ENCODE measurements around the gene ATIC.
A peak's percentile ranks its signal among the peaks of the same experiment; 100 is the strongest.
"Not testable (repeated sequence)": the region's sequence is repeated elsewhere in the genome, so short reads cannot be mapped to it uniquely, and the experiment has no call there.

ATIC gene

DNA sequence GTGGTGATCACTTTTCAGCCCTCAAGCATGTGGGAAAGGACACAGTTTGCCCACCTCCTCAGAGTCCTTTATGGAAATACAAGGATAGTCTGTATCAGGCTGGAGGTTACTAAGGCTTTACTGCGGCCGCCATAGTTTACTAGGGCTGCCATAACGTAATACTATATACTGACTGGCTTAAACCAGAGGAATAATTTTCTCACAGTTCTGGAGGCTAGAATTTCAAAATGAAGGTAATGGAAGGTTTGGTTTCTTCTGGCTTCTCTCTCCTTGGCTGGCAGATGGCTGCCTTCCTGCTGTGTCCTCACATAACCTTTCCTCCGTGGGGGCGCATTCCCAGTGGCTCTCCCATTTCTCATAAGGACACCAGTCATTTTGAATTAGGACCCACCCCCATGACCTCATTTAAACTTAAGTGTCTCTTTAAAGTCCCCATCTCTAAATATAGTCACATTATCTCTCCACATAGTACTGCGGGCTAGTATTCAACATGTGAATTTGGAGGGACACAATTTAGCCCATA, 12.5 kb upstream of the ATIC start:
- no peak for TF ChIP-seq EZH2 (IDR thresholded peaks at IDR 0.05)
- TF ChIP-seq POLR2AphosphoS5 (IDR thresholded peaks at IDR 0.05; ENCODE audit: borderline replicate concordance, low read depth, low read length) = no peak
- TF ChIP-seq FOXP2 (optimal IDR thresholded peaks at IDR 0.05; ENCODE audit: control extremely low read depth, extremely low read length, insufficient read depth) = no peak
- Histone ChIP-seq H3K36me3 (ENCODE audit: insufficient read depth, low read length) (no peaks in the 10 kb centered on the region), H3K9me3 (ENCODE audit: low read depth, low read length) (no peaks in the 10 kb centered on the region), H3K9ac (ENCODE audit: insufficient read length) (no peak overlapping the region), H3K27ac (no peak overlapping the region), H3K4me3 (no peak overlapping the region)
- DNase-seq (ENCODE audit: low read depth, low spot score) = no peak

GRCh38 chr2:215301994-215302393, 9.9 kb upstream of the ATIC start:
- no peak for DNase-seq (ENCODE audit: low read depth, low spot score)
- TF ChIP-seq EZH2 (IDR thresholded peaks at IDR 0.05) (no peak), FOXP2 (optimal IDR thresholded peaks at IDR 0.05; ENCODE audit: control extremely low read depth, extremely low read length, insufficient read depth) (no peak), POLR2AphosphoS5 (IDR thresholded peaks at IDR 0.05; ENCODE audit: borderline replicate concordance, low read depth, low read length) (no peak)
- no peaks in the 10 kb centered on the region for H3K36me3 ChIP-seq (ENCODE audit: insufficient read depth, low read length)
- no peak overlapping the region for H3K4me3 ChIP-seq
- no peaks in the 10 kb centered on the region for H3K9me3 ChIP-seq (ENCODE audit: low read depth, low read length)
- no peak overlapping the region for H3K9ac ChIP-seq (ENCODE audit: insufficient read length)
- H3K27ac ChIP-seq = no peak overlapping the region

GRCh38 chr2:215311259-215311624, 617 bp upstream of the ATIC start:
- not testable (repeated sequence) for H3K9me3 ChIP-seq (ENCODE audit: low read depth, low read length); DNase-seq (ENCODE audit: low read depth, low spot score)
- H3K9ac ChIP-seq (ENCODE audit: insufficient read length) = peak overlapping the region; percentile 93
- peak overlapping the region; percentile 94 for H3K4me3 ChIP-seq
- peak overlapping the region; percentile 85 for H3K27ac ChIP-seq
- peaks cover 35% of the 10 kb centered on the region for H3K36me3 ChIP-seq (ENCODE audit: insufficient read depth, low read length)

DNA sequence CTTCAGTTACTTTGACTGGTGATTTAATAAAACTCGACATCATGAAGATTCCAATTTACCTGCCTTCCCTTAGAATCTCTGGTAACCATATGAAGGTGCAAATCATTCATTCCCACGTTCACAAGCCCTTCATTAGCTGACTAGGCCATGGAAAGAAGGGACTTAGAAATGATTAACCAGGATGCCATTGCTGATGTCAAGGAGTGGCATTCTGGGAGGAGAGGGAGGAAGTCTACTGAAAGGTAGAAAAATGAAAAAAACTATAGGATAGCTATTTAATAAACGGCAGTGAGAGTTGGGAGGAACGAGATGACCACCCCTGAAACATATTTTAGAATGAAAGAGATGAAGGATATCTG, 1.4 kb downstream of the ATIC start:
- Histone ChIP-seq H3K4me3 (peak overlapping the region; percentile 94), H3K27ac (no peak overlapping the region), H3K36me3 (ENCODE audit: insufficient read depth, low read length) (peaks cover 55% of the 10 kb centered on the region), H3K9me3 (ENCODE audit: low read depth, low read length) (no peaks in the 10 kb centered on the region), H3K9ac (ENCODE audit: insufficient read length) (peak overlapping the region; percentile 41)
- DNase-seq (ENCODE audit: low read depth, low spot score) = no peak
- TF ChIP-seq POLR2AphosphoS5 (IDR thresholded peaks at IDR 0.05; ENCODE audit: borderline replicate concordance, low read depth, low read length) = no peak; the same call in 1 of the 2 replicates
- no peak for TF ChIP-seq FOXP2 (optimal IDR thresholded peaks at IDR 0.05; ENCODE audit: control extremely low read depth, extremely low read length, insufficient read depth)
- TF ChIP-seq EZH2 (IDR thresholded peaks at IDR 0.05) = no peak

GRCh38 chr2:215314896-215315295, 3.0 kb downstream of the ATIC start:
- H3K27ac ChIP-seq = no peak overlapping the region
- no peak overlapping the region for H3K4me3 ChIP-seq
- H3K36me3 ChIP-seq (ENCODE audit: insufficient read depth, low read length) = peaks cover 71% of the 10 kb centered on the region
- DNase-seq (ENCODE audit: low read depth, low spot score) = no peak
- H3K9ac ChIP-seq (ENCODE audit: insufficient read length) = no peak overlapping the region
- no peak for TF ChIP-seq EZH2 (IDR thresholded peaks at IDR 0.05)
- no peak for TF ChIP-seq FOXP2 (optimal IDR thresholded peaks at IDR 0.05; ENCODE audit: control extremely low read depth, extremely low read length, insufficient read depth)
- no peak for TF ChIP-seq POLR2AphosphoS5 (IDR thresholded peaks at IDR 0.05; ENCODE audit: borderline replicate concordance, low read depth, low read length)
- 0 out of 2 replicates have a peak, but pooled peaks cover 2% of the 10 kb centered on the region for H3K9me3 ChIP-seq (ENCODE audit: low read depth, low read length)

DNA sequence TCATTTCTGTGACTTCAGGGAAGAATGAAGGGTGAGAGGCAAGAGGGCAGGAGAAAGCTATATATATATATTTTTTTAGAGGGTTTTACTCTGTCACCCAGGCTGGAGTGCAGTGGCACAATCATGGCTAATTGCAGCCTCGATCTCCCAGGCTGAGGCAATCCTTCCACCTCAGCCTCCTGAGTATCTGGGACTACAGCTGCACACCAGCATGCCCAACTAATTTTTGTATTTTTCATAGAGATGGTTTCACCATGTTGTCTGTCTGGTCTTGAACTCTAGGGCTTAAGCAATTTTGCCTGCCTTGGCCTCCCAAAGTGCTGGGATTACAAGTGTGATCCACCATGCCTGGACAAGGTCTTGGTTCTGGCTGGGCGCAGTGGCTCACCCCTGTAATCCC, 3.4 kb downstream of the ATIC start:
- Histone ChIP-seq H3K4me3 (no peak overlapping the region), H3K9ac (ENCODE audit: insufficient read length) (no peak overlapping the region), H3K36me3 (ENCODE audit: insufficient read depth, low read length) (peaks cover 75% of the 10 kb centered on the region), H3K9me3 (ENCODE audit: low read depth, low read length) (0 out of 2 replicates have a peak, but pooled peaks cover 2% of the 10 kb centered on the region), H3K27ac (no peak overlapping the region)
- TF ChIP-seq EZH2 (IDR thresholded peaks at IDR 0.05) (no peak), POLR2AphosphoS5 (IDR thresholded peaks at IDR 0.05; ENCODE audit: borderline replicate concordance, low read depth, low read length) (no peak), FOXP2 (optimal IDR thresholded peaks at IDR 0.05; ENCODE audit: control extremely low read depth, extremely low read length, insufficient read depth) (no peak)
- no peak for DNase-seq (ENCODE audit: low read depth, low spot score)

GRCh38 chr2:215316336-215316735, 4.5 kb downstream of the ATIC start:
- 0 out of 2 replicates have a peak, but pooled peaks cover 2% of the 10 kb centered on the region for H3K9me3 ChIP-seq (ENCODE audit: low read depth, low read length)
- TF ChIP-seq POLR2AphosphoS5 (IDR thresholded peaks at IDR 0.05; ENCODE audit: borderline replicate concordance, low read depth, low read length) (no peak), FOXP2 (optimal IDR thresholded peaks at IDR 0.05; ENCODE audit: control extremely low read depth, extremely low read length, insufficient read depth) (no peak), EZH2 (IDR thresholded peaks at IDR 0.05) (no peak)
- no peak overlapping the region for H3K27ac ChIP-seq
- H3K4me3 ChIP-seq = no peak overlapping the region
- no peak for DNase-seq (ENCODE audit: low read depth, low spot score)
- no peak overlapping the region for H3K9ac ChIP-seq (ENCODE audit: insufficient read length)
- peaks cover 86% of the 10 kb centered on the region for H3K36me3 ChIP-seq (ENCODE audit: insufficient read depth, low read length)

DNA sequence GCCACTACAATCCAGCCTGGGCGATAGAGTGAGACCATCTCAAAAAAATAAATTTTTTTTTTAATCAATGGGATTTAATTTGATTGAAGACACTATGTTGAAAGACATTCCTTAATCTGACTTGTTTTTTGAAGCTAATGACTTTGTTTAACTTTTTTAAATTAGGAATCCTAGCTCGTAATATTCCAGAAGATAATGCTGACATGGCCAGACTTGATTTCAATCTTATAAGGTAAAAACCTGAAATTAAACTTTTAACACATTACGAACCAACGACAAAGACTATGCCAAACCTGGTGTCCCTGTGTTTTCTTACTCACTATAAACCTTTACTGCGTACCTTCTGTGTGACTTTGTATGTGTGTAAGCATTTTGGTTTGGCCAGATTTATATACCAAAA, 7.6 kb downstream of the ATIC start:
- no peak overlapping the region for H3K9ac ChIP-seq (ENCODE audit: insufficient read length)
- H3K4me3 ChIP-seq = no peak overlapping the region
- 0 out of 2 replicates have a peak, but pooled peaks cover 2% of the 10 kb centered on the region for H3K9me3 ChIP-seq (ENCODE audit: low read depth, low read length)
- H3K36me3 ChIP-seq (ENCODE audit: insufficient read depth, low read length) = peaks cover 97% of the 10 kb centered on the region
- TF ChIP-seq POLR2AphosphoS5 (IDR thresholded peaks at IDR 0.05; ENCODE audit: borderline replicate concordance, low read depth, low read length) (no peak), FOXP2 (optimal IDR thresholded peaks at IDR 0.05; ENCODE audit: control extremely low read depth, extremely low read length, insufficient read depth) (no peak), EZH2 (IDR thresholded peaks at IDR 0.05) (no peak)
- DNase-seq (ENCODE audit: low read depth, low spot score) = no peak
- no peak overlapping the region; the same call in 1 of the 2 replicates for H3K27ac ChIP-seq

DNA sequence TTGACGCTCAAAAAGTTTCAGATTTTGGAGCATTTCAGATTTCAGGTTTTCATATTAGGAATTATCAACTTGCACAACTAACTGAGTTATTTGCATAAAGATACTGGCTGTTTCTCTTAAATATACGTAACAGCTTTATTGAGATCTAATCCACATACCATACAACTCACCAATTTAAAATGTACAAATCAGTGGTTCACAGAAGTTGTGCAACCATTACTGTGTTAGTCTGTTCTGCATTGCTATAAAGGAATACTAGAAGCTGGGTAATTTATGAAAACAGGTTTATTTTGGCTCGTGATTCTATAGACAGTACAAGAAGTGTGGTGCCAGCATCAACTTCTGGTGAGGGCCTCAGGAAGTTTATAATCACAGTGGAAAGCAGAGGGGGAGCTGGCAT, 8.2 kb downstream of the ATIC start:
- TF ChIP-seq FOXP2 (optimal IDR thresholded peaks at IDR 0.05; ENCODE audit: control extremely low read depth, extremely low read length, insufficient read depth) = no peak
- no peak for TF ChIP-seq POLR2AphosphoS5 (IDR thresholded peaks at IDR 0.05; ENCODE audit: borderline replicate concordance, low read depth, low read length)
- TF ChIP-seq EZH2 (IDR thresholded peaks at IDR 0.05) = no peak
- Histone ChIP-seq H3K27ac (no peak overlapping the region), H3K4me3 (no peak overlapping the region), H3K9ac (ENCODE audit: insufficient read length) (no peak overlapping the region), H3K9me3 (ENCODE audit: low read depth, low read length) (0 out of 2 replicates have a peak, but pooled peaks cover 2% of the 10 kb centered on the region), H3K36me3 (ENCODE audit: insufficient read depth, low read length) (peaks cover 97% of the 10 kb centered on the region)
- DNase-seq (ENCODE audit: low read depth, low spot score) = no peak
